DND-41 (cell line): ENCODE measurements around the gene ANKFN1.

ENCODE experiments used
- CTCF ChIP-seq: IDR thresholded peaks from 2 replicates; pipeline ENCODE4 v1.5.1; 2012; ENCODE audit warnings: borderline replicate concordance, low read length, moderate library complexity, mild to moderate bottlenecking; ENCODE audit not compliant: poor library complexity, severe bottlenecking; ENCODE audit errors: extremely low read depth
- EZH2 ChIP-seq: IDR thresholded peaks from 3 replicates; pipeline ENCODE4 v1.6.1; 2012; ENCODE audit warnings: borderline replicate concordance, low read depth, mild to moderate bottlenecking, moderate library complexity, low read length, inconsistent platforms; ENCODE audit not compliant: severe bottlenecking

GRCh38 chr17:56121191-56122051 is 31.9 kb upstream of the ANKFN1 start:
- TF ChIP-seq EZH2 (no peak), CTCF (peak; percentile 40)
